Stimulated activated naive CD8-positive, alpha-beta T cell treated with anti-CD3 and anti-CD28 coated beads, Interleukin-15, amount 100 ng/mL, for 72 hours (primary cell): ENCODE results near the gene TAC1.
"Not testable (repeated sequence)": the region's sequence is repeated elsewhere in the genome, so short reads cannot be mapped to it uniquely, and the experiment has no call there.

Source experiments
- ATAC-seq: fragments of 150-1000 bp; cut with Tn5 transposase; 2 replicates; pipeline ENCODE4 v1.10.0; 2021; ENCODE audit warnings: mild to moderate bottlenecking, moderate library complexity
- DNase-seq, 2 donors: peaks; one replicate each; pipeline ENCODE4 v3.0.0; 2021 to 2022
- H3K27ac Mint-ChIP-seq, 2 donors: one replicate each; pipeline ENCODE4 v1.8.0; 2022; ENCODE audit warnings: mild to moderate bottlenecking in 2 of 2, mixed read lengths in 2 of 2, moderate library complexity in 2 of 2
- H3K27me3 Mint-ChIP-seq: one replicate; pipeline ENCODE4 v1.8.0; 2022; ENCODE audit warnings: mixed read lengths
- H3K4me1 Mint-ChIP-seq: one replicate; pipeline ENCODE4 v1.8.0; 2022; ENCODE audit warnings: mild to moderate bottlenecking, mixed read lengths
- H3K4me3 Mint-ChIP-seq, 2 donors: one replicate each; pipeline ENCODE4 v1.8.0; 2022; ENCODE audit warnings: mild to moderate bottlenecking in 2 of 2, mixed read lengths in 2 of 2, moderate library complexity in 1 of 2
- H3K9me3 Mint-ChIP-seq, 2 donors: one replicate each; pipeline ENCODE4 v1.8.0; 2022; ENCODE audit warnings: mixed read lengths in 2 of 2

Gene TAC1

GRCh38 chr7:97771576-97771975, 39.7 kb downstream of the TAC1 start:
- ATAC-seq (no peak), DNase-seq (no peak)
- Mint-ChIP-seq H3K27me3 (peaks cover 14% of the 10 kb centered on the region), H3K27ac (peak overlapping the region in 1 of 2 donors; percentile 65), H3K4me1 (no peaks in the 10 kb centered on the region), H3K9me3 (peaks cover 0 to 6% of the 10 kb centered on the region in 2 donors), H3K4me3 (no peak overlapping the region)

DNA sequence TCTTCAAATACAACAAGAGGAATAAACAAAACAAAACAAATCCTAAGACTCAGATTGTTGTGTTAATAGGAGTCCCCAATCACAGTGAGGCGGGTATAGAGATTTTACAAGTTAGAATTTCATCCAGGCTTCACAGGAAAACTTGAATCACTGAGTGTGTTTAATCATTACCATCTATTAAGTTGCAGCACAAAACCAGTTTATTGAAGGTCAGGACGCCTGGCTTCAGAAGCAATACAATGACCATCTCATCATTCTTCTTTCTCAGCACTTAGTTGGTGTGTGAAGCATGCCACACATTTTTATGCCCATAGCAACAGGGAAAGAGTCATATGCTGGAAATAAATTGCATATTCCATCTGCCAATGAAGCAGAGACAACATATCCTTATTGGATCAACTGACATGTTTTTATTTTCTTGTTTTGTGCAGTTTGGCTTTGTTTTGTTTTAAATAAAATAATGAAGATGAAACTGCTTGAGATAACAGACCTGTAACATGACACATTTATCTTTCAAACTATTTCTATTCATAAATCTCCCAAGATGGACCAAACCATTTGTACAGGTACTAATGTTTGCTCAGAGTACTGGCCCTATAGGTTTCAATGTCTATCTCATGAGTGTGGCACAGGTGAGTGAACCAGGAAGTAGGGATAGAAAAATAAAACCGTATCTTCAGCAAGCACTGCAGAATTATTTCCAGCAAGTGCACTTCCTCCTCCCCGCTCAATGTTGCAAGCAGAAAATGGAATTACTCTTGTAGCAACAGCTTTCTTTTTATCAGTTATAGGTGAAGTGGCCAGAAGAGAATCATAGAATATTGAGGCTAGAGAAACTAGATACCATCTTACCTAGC, 40.4 kb downstream of the TAC1 start:
- Mint-ChIP-seq H3K27me3 (peaks cover 18% of the 10 kb centered on the region), H3K9me3 (peaks cover 0 to 6% of the 10 kb centered on the region in 2 donors), H3K4me1 (no peaks in the 10 kb centered on the region), H3K27ac (no peak overlapping the region), H3K4me3 (no peak overlapping the region)
- ATAC-seq (no peak), DNase-seq (no peak)

DNA sequence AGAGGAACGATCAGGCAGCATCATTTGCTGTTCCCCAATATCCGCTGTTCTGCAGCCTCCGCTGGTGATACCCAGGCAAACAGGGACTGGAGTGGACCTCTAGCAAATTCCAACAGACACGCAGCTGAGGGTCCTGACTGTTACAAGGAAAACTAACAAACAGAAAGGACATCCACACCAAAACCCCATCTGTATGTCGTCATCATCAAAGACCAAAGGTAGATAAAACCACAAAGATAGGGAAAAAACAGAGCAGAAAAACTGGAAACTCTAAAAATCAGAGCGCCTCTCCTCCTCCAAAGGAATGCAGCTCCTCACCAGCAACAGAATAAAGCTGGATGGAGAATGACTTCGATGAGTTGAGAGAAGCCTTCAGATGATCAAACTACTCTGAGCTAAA, 54.5 kb downstream of the TAC1 start:
- not testable (repeated sequence) for ATAC-seq, H3K27ac Mint-ChIP-seq, DNase-seq, H3K4me3 Mint-ChIP-seq, H3K4me1 Mint-ChIP-seq, H3K27me3 Mint-ChIP-seq
- peaks cover 4 to 25% of the 10 kb centered on the region in 2 donors for H3K9me3 Mint-ChIP-seq
